SU-DHL-6 (cell line): ENCODE results near the gene BICC1.

Source experiments
- H2AFZ ChIP-seq: fragments of 200-600 bp; sonication (generic); 2 replicates; pipeline ENCODE4 v1.6.1; 2014; ENCODE audit warnings: low read depth, mild to moderate bottlenecking, moderate library complexity, mixed read lengths, antibody characterized with exemption, low read length; ENCODE audit not compliant: severe bottlenecking
- H3F3A ChIP-seq: fragments of 200-600 bp; shearing (Covaris generic); 2 replicates; pipeline ENCODE4 v1.6.0; 2016; ENCODE audit warnings: antibody characterized with exemption, mild to moderate bottlenecking; ENCODE audit not compliant: insufficient read depth
- H3K27ac ChIP-seq: fragments of 200-600 bp; sonication (generic); 2 replicates; pipeline ENCODE4 v1.5.1; 2016; ENCODE audit warnings: low read depth, mild to moderate bottlenecking, low read length, moderate library complexity, mixed read lengths
- H3K27me3 ChIP-seq: fragments of 200-600 bp; sonication (generic), shearing (Covaris generic); 2 replicates; pipeline ENCODE4 v1.6.0; 2014; ENCODE audit warnings: mild to moderate bottlenecking, low read length
- H3K36me3 ChIP-seq: fragments of 200-600 bp; sonication (generic); 2 replicates; pipeline ENCODE4 v1.6.1; 2014; ENCODE audit warnings: mild to moderate bottlenecking, low read length, mixed read lengths
- H3K4me2 ChIP-seq: fragments of 300-600, 200-600 bp; shearing (Covaris generic), sonication (generic); 2 replicates; pipeline ENCODE4 v1.6.0; 2014; ENCODE audit warnings: low read length, low read depth, mild to moderate bottlenecking; ENCODE audit not compliant: poor library complexity, severe bottlenecking
- H3K4me3 ChIP-seq: fragments of 200-600 bp; sonication (generic); 2 replicates; pipeline ENCODE4 v1.5.1; 2014; ENCODE audit warnings: antibody characterized with exemption, low read length, mild to moderate bottlenecking, mixed read lengths; ENCODE audit not compliant: insufficient read depth, poor library complexity, severe bottlenecking
- H3K79me2 ChIP-seq: fragments of 200-600 bp; sonication (generic); 2 replicates; pipeline ENCODE4 v1.6.1; 2014; ENCODE audit warnings: mild to moderate bottlenecking, low read length, moderate library complexity; ENCODE audit not compliant: insufficient read depth
- H3K9ac ChIP-seq: fragments of 200-600 bp; sonication (generic); 2 replicates; pipeline ENCODE4 v1.7.0; 2014; ENCODE audit warnings: mild to moderate bottlenecking, low read length
- H3K9me2 ChIP-seq: fragments of 200-600 bp; sonication (generic); replicated peaks from 2 replicates; pipeline ENCODE4 v1.6.1; 2014; ENCODE audit warnings: low read length; ENCODE audit not compliant: insufficient read depth
- H3K9me3 ChIP-seq: fragments of 200-600 bp; sonication (generic); 2 replicates; pipeline ENCODE4 v1.6.1; 2014; ENCODE audit warnings: low read length, mixed read lengths; ENCODE audit not compliant: insufficient read depth
- H4K20me1 ChIP-seq: fragments of 200-600 bp; sonication (generic); 2 replicates; pipeline ENCODE4 v1.6.1; 2014; ENCODE audit warnings: low read depth, mild to moderate bottlenecking, antibody characterized with exemption, low read length, moderate library complexity, mixed read lengths
- EZH2phosphoT487 ChIP-seq: fragments of 200-600 bp; sonication (generic), shearing (Covaris generic); conservative IDR thresholded peaks from 2 replicates; pipeline ENCODE4 v1.6.1; 2018; ENCODE audit warnings: mild to moderate bottlenecking, antibody characterized with exemption, low read length, moderate library complexity, mixed read lengths
- TF ChIP-seq, protein P1 (sequence below): fragments of 200-600 bp; sonication (generic); IDR thresholded peaks from one replicate; pipeline ENCODE4 v1.5.1; 2017; ENCODE audit warnings: antibody characterized with exemption, mild to moderate bottlenecking, low read length, moderate library complexity; ENCODE audit not compliant: insufficient read depth, poor library complexity, severe bottlenecking

BICC1 gene

DNA sequence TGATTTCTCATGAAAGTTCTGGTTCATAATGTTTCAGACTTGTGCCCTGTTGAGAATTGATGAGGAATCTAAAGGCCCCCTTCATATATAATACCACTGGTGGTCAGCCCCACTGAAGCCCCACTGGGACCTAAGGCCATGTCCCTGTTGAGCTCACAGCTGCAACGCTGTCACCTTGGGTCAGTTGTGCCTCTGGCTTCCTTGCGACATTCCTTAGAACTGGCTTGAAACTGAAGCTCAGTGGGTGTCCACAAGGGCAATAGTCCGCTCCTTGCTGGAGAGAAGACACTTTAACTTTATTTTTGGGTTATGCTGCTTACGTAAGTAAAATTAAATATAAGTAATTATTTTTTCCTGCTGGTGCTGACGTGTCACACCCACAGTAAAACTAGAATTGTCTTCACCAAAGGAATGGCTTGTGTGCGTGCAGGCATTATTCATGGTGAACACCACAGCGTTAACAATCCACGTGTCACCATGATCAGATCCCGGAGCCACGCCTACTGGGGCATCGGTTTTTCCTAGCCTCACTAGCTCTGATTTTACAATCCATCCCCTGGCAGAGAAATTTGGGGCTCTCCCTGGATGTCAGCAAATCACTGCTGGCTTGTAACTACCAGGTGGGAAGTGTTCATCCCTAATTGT lies 66.5 kb downstream of the BICC1 start:
- Histone ChIP-seq H3K27me3 (no peaks in the 10 kb centered on the region), H3F3A (no peaks in the 10 kb centered on the region), H3K4me2 (no peak overlapping the region), H2AFZ (no peak overlapping the region), H3K36me3 (no peaks in the 10 kb centered on the region), H3K27ac (no peak overlapping the region), H3K9me3 (no peaks in the 10 kb centered on the region), H3K79me2 (no peaks in the 10 kb centered on the region), H3K9me2 (no peaks in the 10 kb centered on the region), H3K9ac (no peak overlapping the region), H3K4me3 (no peak overlapping the region), H4K20me1 (no peaks in the 10 kb centered on the region)
- TF ChIP-seq, protein P1, sequence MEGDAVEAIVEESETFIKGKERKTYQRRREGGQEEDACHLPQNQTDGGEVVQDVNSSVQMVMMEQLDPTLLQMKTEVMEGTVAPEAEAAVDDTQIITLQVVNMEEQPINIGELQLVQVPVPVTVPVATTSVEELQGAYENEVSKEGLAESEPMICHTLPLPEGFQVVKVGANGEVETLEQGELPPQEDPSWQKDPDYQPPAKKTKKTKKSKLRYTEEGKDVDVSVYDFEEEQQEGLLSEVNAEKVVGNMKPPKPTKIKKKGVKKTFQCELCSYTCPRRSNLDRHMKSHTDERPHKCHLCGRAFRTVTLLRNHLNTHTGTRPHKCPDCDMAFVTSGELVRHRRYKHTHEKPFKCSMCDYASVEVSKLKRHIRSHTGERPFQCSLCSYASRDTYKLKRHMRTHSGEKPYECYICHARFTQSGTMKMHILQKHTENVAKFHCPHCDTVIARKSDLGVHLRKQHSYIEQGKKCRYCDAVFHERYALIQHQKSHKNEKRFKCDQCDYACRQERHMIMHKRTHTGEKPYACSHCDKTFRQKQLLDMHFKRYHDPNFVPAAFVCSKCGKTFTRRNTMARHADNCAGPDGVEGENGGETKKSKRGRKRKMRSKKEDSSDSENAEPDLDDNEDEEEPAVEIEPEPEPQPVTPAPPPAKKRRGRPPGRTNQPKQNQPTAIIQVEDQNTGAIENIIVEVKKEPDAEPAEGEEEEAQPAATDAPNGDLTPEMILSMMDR = no peak
- TF ChIP-seq EZH2phosphoT487 = no peak

- no peaks in the 10 kb centered on the region for H3K9me3 ChIP-seq
- no peak overlapping the region for H3K4me2 ChIP-seq
- no peaks in the 10 kb centered on the region for H3K36me3 ChIP-seq
- H3K9me2 ChIP-seq = no peaks in the 10 kb centered on the region
- H3F3A ChIP-seq = no peaks in the 10 kb centered on the region
- no peaks in the 10 kb centered on the region for H3K27me3 ChIP-seq
- no peak overlapping the region for H3K4me3 ChIP-seq
- H2AFZ ChIP-seq = no peak overlapping the region
- no peak overlapping the region for H3K27ac ChIP-seq
- H3K9ac ChIP-seq = no peak overlapping the region
- no peak for TF ChIP-seq EZH2phosphoT487
- TF ChIP-seq, protein P1 = no peak
- no peaks in the 10 kb centered on the region for H4K20me1 ChIP-seq
- H3K79me2 ChIP-seq = no peaks in the 10 kb centered on the region
Measured at GRCh38 chr10:58582045-58582444, 69.4 kb downstream of the BICC1 start.

GRCh38 chr10:58585435-58585834 lies 72.8 kb downstream of the BICC1 start:
- TF ChIP-seq, protein P1 = no peak
- no peak for TF ChIP-seq EZH2phosphoT487
- no peak overlapping the region for H3K4me2 ChIP-seq

More at GRCh38 chr10:58585435-58585834, 72.8 kb downstream of the BICC1 start:
- Histone ChIP-seq H3K27ac (no peak overlapping the region), H4K20me1 (no peaks in the 10 kb centered on the region), H3K36me3 (no peaks in the 10 kb centered on the region), H3K9me3 (no peaks in the 10 kb centered on the region), H3K79me2 (no peaks in the 10 kb centered on the region), H3K9me2 (no peaks in the 10 kb centered on the region), H2AFZ (no peak overlapping the region), H3F3A (no peaks in the 10 kb centered on the region), H3K9ac (no peak overlapping the region), H3K27me3 (no peaks in the 10 kb centered on the region), H3K4me3 (no peak overlapping the region)
